Stimulated activated CD4-positive, alpha-beta T cell treated with anti-CD3 and anti-CD28 coated beads, Interleukin-2, amount 100 ng/mL, for 48 hours (primary cell): ENCODE data around the gene MELTF.

Experiments used
- DNase-seq, 2 donors: peaks; one replicate each; pipeline ENCODE4 v3.0.0-alpha.2; 2020

MELTF gene

GRCh38 chr3:197008436-197009209 lies 21.0 kb downstream of the MELTF start:
- DNase-seq: no peak

- DNase-seq: no peak
These were observed 21.7 kb downstream of the MELTF start for GRCh38 chr3:197007953-197008352.

- DNase-seq: no peak
These were observed 22.2 kb downstream of the MELTF start for GRCh38 chr3:197007296-197007940.

GRCh38 chr3:197006860-197007259 lies 22.8 kb downstream of the MELTF start:
- DNase-seq: no peak

- DNase-seq: no peak
These were observed 23.2 kb downstream of the MELTF start for GRCh38 chr3:197006446-197006845.

GRCh38 chr3:197003461-197004385 lies 25.9 kb downstream of the MELTF start:
- DNase-seq: peak; percentile 29 to 32

GRCh38 chr3:197002701-197003454 lies 26.7 kb downstream of the MELTF start:
- DNase-seq: peak; percentile 74 to 77

GRCh38 chr3:197001972-197002700 lies 27.5 kb downstream of the MELTF start:
- no peak for DNase-seq

- no peak for DNase-seq
These were observed 28.3 kb downstream of the MELTF start for GRCh38 chr3:197001106-197001971.

DNA sequence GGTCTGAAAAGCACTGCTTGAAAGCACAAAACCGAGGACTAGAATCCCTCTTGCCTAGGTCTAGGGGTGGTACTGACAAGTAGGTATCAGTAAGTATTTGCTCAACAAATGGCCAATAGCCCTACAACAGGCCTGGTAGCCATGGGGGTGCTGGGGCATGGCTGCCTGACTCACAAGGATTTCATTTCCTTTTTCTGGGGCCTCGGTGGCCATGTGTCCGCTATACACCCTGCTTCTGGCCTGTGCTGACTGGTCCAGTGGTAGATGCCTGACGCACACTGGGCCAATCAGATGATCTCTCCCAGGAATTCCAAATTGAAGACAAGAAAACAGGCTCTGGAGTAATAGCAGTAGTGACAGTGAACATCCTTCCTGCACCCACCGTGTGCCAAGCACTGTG lies 29.4 kb downstream of the MELTF start:
- no peak for DNase-seq

- DNase-seq: no peak
These were observed 30.5 kb downstream of the MELTF start for GRCh38 chr3:196998966-196999760.

GRCh38 chr3:196997311-196997710 lies 32.3 kb downstream of the MELTF start:
- DNase-seq: no peak

GRCh38 chr3:196996454-196997265 lies 33.0 kb downstream of the MELTF start:
- no peak for DNase-seq

DNA sequence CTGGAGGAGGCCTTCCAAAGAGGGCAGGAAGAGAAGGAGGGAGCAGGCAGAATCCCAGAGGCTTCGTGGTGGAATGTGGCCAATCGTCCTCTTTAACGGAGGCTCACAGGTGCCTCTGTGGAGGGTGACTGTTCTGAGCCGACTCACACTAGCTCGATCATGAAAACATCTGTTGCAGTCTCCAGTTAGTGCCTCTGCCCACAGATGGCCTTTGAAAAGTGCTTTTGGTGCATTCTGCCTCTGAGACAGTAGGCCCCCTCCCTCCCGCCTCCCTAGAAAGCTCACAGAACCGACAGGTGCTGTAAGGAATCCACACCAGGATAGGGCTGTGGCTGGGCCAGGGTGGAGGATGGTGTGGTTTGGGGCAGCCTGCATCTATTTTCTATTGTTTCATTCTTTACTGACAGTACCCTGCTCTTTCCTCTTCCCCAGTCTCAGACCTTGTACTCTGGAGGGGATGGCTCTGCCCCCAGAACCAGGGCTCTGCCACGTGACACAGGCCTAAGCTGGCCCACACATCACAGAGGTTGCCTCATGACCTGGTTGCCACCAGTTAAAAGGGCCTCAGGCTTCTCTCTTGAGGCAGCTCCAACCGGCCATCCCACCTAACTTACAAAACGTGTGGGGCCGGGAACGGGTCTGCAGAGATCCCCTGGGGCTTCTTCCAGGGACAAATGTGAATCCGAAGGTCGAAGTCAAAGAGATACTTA lies 33.8 kb downstream of the MELTF start:
- no peak for DNase-seq

DNA sequence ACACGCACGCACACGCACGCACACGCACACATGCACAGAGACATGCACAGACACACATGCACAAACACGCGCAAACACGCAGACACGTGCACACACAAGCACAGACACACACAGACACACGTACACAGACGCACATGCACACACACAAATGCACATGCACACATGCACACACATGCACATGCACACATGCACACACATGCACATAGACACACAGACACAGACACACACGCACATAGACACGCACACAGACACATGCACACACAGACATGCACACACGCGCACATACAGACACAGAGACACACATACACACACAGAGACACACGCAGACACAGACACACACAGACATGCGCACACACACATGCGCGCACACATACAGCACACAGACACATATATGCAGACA lies 34.6 kb downstream of the MELTF start:
- DNase-seq: no peak

DNA sequence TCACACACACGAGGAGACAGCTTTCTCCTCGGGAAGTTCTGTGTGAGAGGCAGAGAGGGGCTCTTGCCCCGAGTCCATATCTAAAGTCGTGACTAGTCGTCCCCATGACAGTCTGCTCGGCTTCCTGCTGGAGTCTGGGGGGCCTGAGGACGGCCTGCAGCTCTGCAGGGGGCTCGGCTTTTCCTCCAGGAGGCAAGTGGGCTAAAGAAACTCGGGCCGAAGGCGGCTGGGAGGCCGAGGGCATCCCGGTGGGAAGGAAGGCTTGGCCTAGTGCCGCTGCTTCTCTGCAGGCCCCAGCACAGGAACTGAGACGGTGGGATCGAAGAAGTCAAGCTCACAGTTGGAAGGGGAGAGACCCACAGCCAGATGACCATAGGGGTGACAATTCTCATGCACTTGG lies 35.6 kb downstream of the MELTF start:
- no peak for DNase-seq

- no peak for DNase-seq
These were observed 37.1 kb downstream of the MELTF start for GRCh38 chr3:196992461-196993065.
